Astrocyte (in vitro differentiated cells and primary cell): ENCODE results near the gene FOXF1. TPM values are rescaled to one million over a fixed set of nuclear protein-coding genes. Genes with fewer than 3 reads are reported as not detected.

Experiments used
- DNase-seq: peaks from one replicate; pipeline ENCODE4 v3.0.0-alpha.2; 2010; ENCODE audit warnings: low read depth
- FAIRE-seq: peaks from 2 replicates; lab custom pipeline; 2011; peaks lifted over from hg19 to GRCh38; lab: Jason Lieb, UNC
- H2AFZ ChIP-seq: 2 replicates; pipeline ENCODE4 v1.6.0; 2012; ENCODE audit warnings: low read depth, low read length, inconsistent platforms
- H3K27ac ChIP-seq: 2 replicates; pipeline ENCODE4 v1.5.1; 2011; ENCODE audit warnings: low read depth, low read length, inconsistent platforms
- H3K27me3 ChIP-seq: 2 replicates; pipeline ENCODE4 v1.6.0; 2011; ENCODE audit warnings: low read length, inconsistent platforms; ENCODE audit not compliant: insufficient read depth
- H3K36me3 ChIP-seq: 2 replicates; pipeline ENCODE4 v1.5.1; 2011; ENCODE audit warnings: low read length, inconsistent platforms; ENCODE audit not compliant: insufficient read depth
- H3K4me1 ChIP-seq: 2 replicates; pipeline ENCODE4 v1.5.1; 2011; ENCODE audit warnings: low read length, inconsistent platforms; ENCODE audit not compliant: insufficient read depth
- H3K4me2 ChIP-seq: 2 replicates; pipeline ENCODE4 v1.6.0; 2012; ENCODE audit warnings: low read length, inconsistent platforms
- H3K4me3 ChIP-seq: 2 replicates; pipeline ENCODE4 v1.5.1; 2011; ENCODE audit warnings: low read depth, mild to moderate bottlenecking, low read length, inconsistent platforms; ENCODE audit not compliant: insufficient read depth
- H3K79me2 ChIP-seq: 2 replicates; pipeline ENCODE4 v1.6.0; 2012; ENCODE audit warnings: mild to moderate bottlenecking, low read length, inconsistent platforms; ENCODE audit not compliant: insufficient read depth
- H3K9ac ChIP-seq: 2 replicates; pipeline ENCODE4 v1.6.0; 2012; ENCODE audit warnings: mild to moderate bottlenecking, low read length, inconsistent platforms
- H3K9me3 ChIP-seq: 2 replicates; pipeline ENCODE4 v1.5.1; 2012; ENCODE audit warnings: low read depth, mild to moderate bottlenecking, low read length, inconsistent platforms; ENCODE audit not compliant: insufficient read depth
- H4K20me1 ChIP-seq: 2 replicates; pipeline ENCODE4 v1.6.0; 2012; ENCODE audit warnings: low read length, inconsistent platforms; ENCODE audit not compliant: insufficient read depth
- H3K27ac Mint-ChIP-seq: one replicate; pipeline ENCODE4 v1.8.0; 2021; ENCODE audit warnings: mild to moderate bottlenecking, mixed read lengths; ENCODE audit not compliant: unreplicated experiment
- H3K27me3 Mint-ChIP-seq: one replicate; pipeline ENCODE4 v1.8.0; 2021; ENCODE audit warnings: low read depth, mixed read lengths; ENCODE audit not compliant: unreplicated experiment
- H3K36me3 Mint-ChIP-seq: one replicate; pipeline ENCODE4 v1.8.0; 2021; ENCODE audit warnings: low read depth, mixed read lengths; ENCODE audit not compliant: unreplicated experiment
- H3K4me1 Mint-ChIP-seq: one replicate; pipeline ENCODE4 v1.8.0; 2021; ENCODE audit warnings: low read depth, mixed read lengths; ENCODE audit not compliant: unreplicated experiment
- H3K4me3 Mint-ChIP-seq: one replicate; pipeline ENCODE4 v1.8.0; 2021; ENCODE audit warnings: mild to moderate bottlenecking, moderate library complexity, mixed read lengths; ENCODE audit not compliant: unreplicated experiment
- H3K9me3 Mint-ChIP-seq: one replicate; pipeline ENCODE4 v1.8.0; 2021; ENCODE audit warnings: mild to moderate bottlenecking, mixed read lengths; ENCODE audit not compliant: unreplicated experiment
- CTCF ChIP-seq: IDR thresholded peaks from 2 replicates; pipeline ENCODE4 v1.5.1; 2011; ENCODE audit warnings: low read depth, mild to moderate bottlenecking, inconsistent platforms, low read length, moderate library complexity; ENCODE audit not compliant: insufficient read depth
- EZH2 ChIP-seq: IDR thresholded peaks from 2 replicates; pipeline ENCODE4 v1.6.1; 2012; ENCODE audit warnings: mild to moderate bottlenecking, low read length, inconsistent platforms; ENCODE audit not compliant: insufficient read depth
- total RNA-seq: library from RNA; stranded (reverse); gene quantifications from 2 replicates; pipeline ENCODE4 v1.2.1, GENCODE V29; 2021

FOXF1 gene
- total RNA-seq, 1 donor from 2014 or later: 0.07 TPM

DNA sequence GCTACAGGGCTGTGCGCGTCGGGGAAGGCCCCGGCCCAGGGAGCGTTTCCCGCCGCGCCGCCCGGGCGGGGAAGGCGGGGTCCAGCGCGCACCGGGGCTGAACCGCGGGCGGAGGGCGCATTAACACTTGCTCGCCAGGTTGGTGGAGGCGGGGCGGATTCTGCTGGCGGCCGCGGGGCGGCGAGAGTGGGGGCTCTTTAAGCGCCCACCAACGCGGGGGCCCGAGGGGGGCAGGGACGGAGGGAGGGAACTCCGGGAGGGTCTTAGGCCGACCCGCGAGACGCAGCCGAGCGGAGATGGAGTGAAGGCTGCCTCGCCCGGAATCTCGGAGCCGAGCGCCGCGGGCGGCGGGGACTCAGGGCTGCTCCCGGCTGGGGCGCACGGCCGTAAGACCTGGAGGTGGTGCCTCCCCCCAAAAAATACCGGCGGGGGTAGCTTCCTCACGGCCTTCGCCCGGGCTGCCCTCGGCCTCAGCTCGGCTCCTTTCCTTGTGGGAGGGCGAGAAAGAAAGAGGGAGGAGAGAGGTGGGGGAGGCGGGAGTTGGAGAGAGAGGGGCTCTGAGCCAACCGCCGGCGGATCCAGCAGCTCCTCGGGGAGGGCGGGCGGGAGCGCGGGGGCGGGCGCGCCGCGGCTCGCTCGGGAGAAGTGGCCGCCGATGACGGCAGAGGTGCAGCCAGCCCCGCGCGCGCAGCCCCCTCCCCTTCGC lies 415 bp upstream of the FOXF1 start:
- Mint-ChIP-seq H3K27ac (no peak overlapping the region), H3K4me1 (peaks cover 6% of the 10 kb centered on the region), H3K4me3 (no peak overlapping the region), H3K27me3 (peaks cover 60% of the 10 kb centered on the region), H3K9me3 (peaks cover 34% of the 10 kb centered on the region), H3K36me3 (peaks cover 2% of the 10 kb centered on the region)
- FAIRE-seq: no peak
- H3K36me3 ChIP-seq: no peaks in the 10 kb centered on the region
- peaks cover 12% of the 10 kb centered on the region for H3K4me1 ChIP-seq
- peaks cover 63% of the 10 kb centered on the region for H3K27me3 ChIP-seq
- H3K9ac ChIP-seq: peak overlapping the region; percentile 67
- DNase-seq: peak; percentile 85
- peaks cover 12% of the 10 kb centered on the region for H3K9me3 ChIP-seq
- TF ChIP-seq EZH2 (no peak), CTCF (no peak)
- peak overlapping the region; percentile 56 for H3K27ac ChIP-seq
- peak overlapping the region; percentile 69 for H2AFZ ChIP-seq
- H3K4me3 ChIP-seq: peak overlapping the region; percentile 61
- peaks cover 38% of the 10 kb centered on the region for H3K79me2 ChIP-seq
- H3K4me2 ChIP-seq: peak overlapping the region; percentile 88
- peaks cover 37% of the 10 kb centered on the region for H4K20me1 ChIP-seq

DNA sequence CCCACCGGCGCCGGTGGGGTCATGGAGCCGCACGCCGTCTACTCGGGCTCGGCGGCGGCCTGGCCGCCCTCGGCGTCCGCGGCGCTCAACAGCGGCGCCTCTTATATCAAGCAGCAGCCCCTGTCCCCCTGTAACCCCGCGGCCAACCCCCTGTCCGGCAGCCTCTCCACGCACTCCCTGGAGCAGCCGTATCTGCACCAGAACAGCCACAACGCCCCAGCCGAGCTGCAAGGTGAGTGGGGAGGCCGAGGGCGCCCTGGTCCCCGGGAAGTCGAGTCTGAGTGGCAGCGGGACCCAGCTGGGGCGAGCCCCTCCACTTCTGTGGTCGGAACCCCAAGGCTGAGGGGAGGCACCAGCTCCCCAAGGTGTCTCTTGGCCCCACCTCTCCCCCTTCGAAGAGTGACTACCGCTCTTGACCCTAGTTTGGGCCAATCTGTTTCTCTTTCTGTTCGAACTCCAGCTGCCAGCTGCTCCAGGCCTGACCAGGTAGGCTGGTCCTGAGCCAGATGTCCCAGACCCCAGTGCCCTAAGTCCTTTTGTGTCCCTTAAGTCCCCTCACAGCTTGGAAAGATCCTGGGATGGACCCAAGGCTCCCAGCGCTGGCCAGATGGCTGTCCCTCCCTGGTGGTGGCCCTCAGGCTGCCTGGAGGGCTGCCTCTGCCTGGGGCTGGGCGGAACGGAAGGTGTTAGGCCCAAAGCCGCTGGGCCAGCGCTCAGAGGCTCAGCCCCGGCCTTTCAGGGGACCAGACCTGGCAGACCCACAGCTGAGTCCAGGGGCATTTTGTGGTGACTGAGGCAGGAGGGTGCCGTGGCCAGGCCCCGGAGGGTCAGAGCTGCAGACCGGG lies 1.2 kb downstream of the FOXF1 start:
- Histone ChIP-seq H3K27ac (peak overlapping the region; percentile 65), H3K4me2 (peak overlapping the region; percentile 88), H3K4me3 (peak overlapping the region; percentile 71), H2AFZ (no peak overlapping the region), H3K9me3 (peaks cover 12% of the 10 kb centered on the region), H3K36me3 (no peaks in the 10 kb centered on the region), H3K27me3 (peaks cover 66% of the 10 kb centered on the region), H3K9ac (peak overlapping the region; percentile 77), H4K20me1 (peaks cover 38% of the 10 kb centered on the region), H3K79me2 (peaks cover 43% of the 10 kb centered on the region), H3K4me1 (peaks cover 12% of the 10 kb centered on the region)
- H3K4me1 Mint-ChIP-seq: peaks cover 2% of the 10 kb centered on the region
- FAIRE-seq (no peak), DNase-seq (no peak)
- TF ChIP-seq EZH2 (no peak), CTCF (no peak)
- no peak overlapping the region for H3K4me3 Mint-ChIP-seq
- peaks cover 2% of the 10 kb centered on the region for H3K36me3 Mint-ChIP-seq
- peak overlapping the region; percentile 93 for H3K27ac Mint-ChIP-seq
- peaks cover 59% of the 10 kb centered on the region for H3K27me3 Mint-ChIP-seq
- peaks cover 29% of the 10 kb centered on the region for H3K9me3 Mint-ChIP-seq
